Omental fat pad (tissue), 4 donors: ENCODE data around the gene POU1F1. TPM values are rescaled to one million over a fixed set of nuclear protein-coding genes. Genes with fewer than 3 reads are reported as not detected.

Experiments used
- ATAC-seq: fragments of 150-250 bp; one replicate; pipeline ENCODE4 v1.9.1; 2016; ENCODE audit warnings: mild to moderate bottlenecking, moderate library complexity; ENCODE audit not compliant: low FRiP score
- DNase-seq: peaks from one replicate; pipeline ENCODE4 v3.0.0-alpha.2; 2019; ENCODE audit warnings: low spot score
- CTCF ChIP-seq, 3 donors: fragments of 450-650 bp; IDR thresholded peaks; one replicate each; pipeline ENCODE4 v1.5.1; 2016 to 2017; ENCODE audit warnings: antibody characterized with exemption in 3 of 3, mild to moderate bottlenecking in 3 of 3, moderate library complexity in 2 of 3
- total RNA-seq, 4 donors: library from RNA; depleted of rRNA; stranded (reverse); fragments of >200 nt; gene quantifications; one replicate each; pipeline ENCODE4 v1.1.0, GENCODE V29; 2016

POU1F1 gene
- not detected for total RNA-seq

GRCh38 chr3:87276484-87276883, at the start of gene POU1F1:
TSS of gene POU1F1 (minus strand) at chr3:87276584. CDS start at chr3:87276462, 122 bp downstream.
- ATAC-seq (no peak), DNase-seq (no peak)
- no peak for TF ChIP-seq CTCF (IDR thresholded peaks at IDR 0.05)

- no peak for TF ChIP-seq CTCF (IDR thresholded peaks at IDR 0.05)
- ATAC-seq: no peak
- no peak for DNase-seq
These were observed 48.2 kb upstream of the POU1F1 start for GRCh38 chr3:87324609-87325008.

GRCh38 chr3:87320756-87321626, 44.6 kb upstream of the POU1F1 start:
- no peak for TF ChIP-seq CTCF (IDR thresholded peaks at IDR 0.05)
- ATAC-seq (no peak), DNase-seq (no peak)

- DNase-seq (no peak), ATAC-seq (no peak)
- no peak for TF ChIP-seq CTCF (IDR thresholded peaks at IDR 0.05)
These were observed 42.2 kb upstream of the POU1F1 start for GRCh38 chr3:87318617-87319021.

GRCh38 chr3:87317779-87318178, 41.4 kb upstream of the POU1F1 start:
- no peak for TF ChIP-seq CTCF (IDR thresholded peaks at IDR 0.05)
- ATAC-seq (no peak), DNase-seq (no peak)

GRCh38 chr3:87313641-87314040, 37.3 kb upstream of the POU1F1 start:
- TF ChIP-seq CTCF (IDR thresholded peaks at IDR 0.05): no peak
- ATAC-seq: no peak
- DNase-seq: no peak

- no peak for DNase-seq
- TF ChIP-seq CTCF (IDR thresholded peaks at IDR 0.05): no peak
- no peak for ATAC-seq
These were observed 34.9 kb upstream of the POU1F1 start for GRCh38 chr3:87311309-87311708.
